ENCODE results near the gene NFIA. TPM values are rescaled to one million over a fixed set of nuclear protein-coding genes. Genes with fewer than 3 reads are reported as not detected.

Gene NFIA
- total and polyA plus RNA-seq, 9 of the 15 experiments (the other 6 are each of a cell fraction or from before 2014, with no cell fraction given): 5.3 to 24.9 (median 9.8) TPM

DNA sequence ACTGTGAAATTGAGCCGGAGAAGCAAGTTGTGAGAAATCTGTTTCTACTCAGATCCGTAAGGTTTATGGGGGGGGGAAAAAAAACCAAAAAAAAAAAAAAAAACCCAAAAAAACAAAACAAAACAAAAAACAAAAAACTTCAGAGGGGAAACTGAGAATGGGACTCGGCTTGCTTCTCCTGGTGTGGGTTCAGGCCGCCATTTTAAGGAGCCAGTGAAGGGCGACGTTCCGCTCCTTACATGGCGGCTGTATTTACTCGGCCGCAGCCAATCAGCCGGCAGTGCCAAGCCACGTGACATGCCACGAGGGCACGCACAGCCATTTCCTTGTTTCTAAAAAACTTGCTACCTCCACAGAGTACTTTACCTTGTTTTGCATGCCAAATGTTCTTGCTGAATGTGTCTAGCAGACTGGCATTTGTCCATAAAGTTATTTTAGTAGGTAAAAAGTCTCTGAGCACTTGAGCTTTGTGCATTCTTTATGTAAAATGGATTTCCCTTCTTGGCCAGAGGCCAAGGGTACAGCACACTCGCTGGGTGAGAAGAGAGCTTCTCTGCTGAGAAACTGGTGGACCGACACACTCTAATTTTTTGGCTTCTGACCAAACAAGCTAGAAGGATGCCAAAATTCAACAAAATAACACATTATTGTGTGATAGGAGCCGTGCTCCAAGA, 101.8 kb downstream of the NFIA start (continued):
- TF ChIP-seq ZBTB17 (CRISPR knock-in tag; IDR thresholded peaks at IDR 0.05) (peak; percentile 52; the same call in 1 of the 2 replicates), ZNF696 (CRISPR knock-in tag; conservative IDR thresholded peaks at IDR 0.05) (no peak), SRSF9 (IDR thresholded peaks at IDR 0.05; ENCODE audit: borderline replicate concordance, low read depth, low read length) (no peak), TBL1XR1 (IDR thresholded peaks at IDR 0.05; ENCODE audit: low read length in 2 of 2) (no peak), RAD21 (CRISPR knock-in tag; conservative IDR thresholded peaks at IDR 0.05 in 1 of 2, IDR thresholded peaks at IDR 0.05 in 1 of 2) (peak in 1 of 2 experiments; percentile 16; a peak in 1 of 4 replicates), CBX1 (IDR thresholded peaks at IDR 0.05; ENCODE audit: low read depth) (no peak; the same call in 1 of the 2 replicates), COPS2 (conservative IDR thresholded peaks at IDR 0.05) (no peak), ESRRB (CRISPR knock-in tag; IDR thresholded peaks at IDR 0.05; ENCODE audit: borderline replicate concordance) (no peak), KLF16 (IDR thresholded peaks at IDR 0.05) (no peak), FOXK2 (conservative IDR thresholded peaks at IDR 0.05 in 1 of 2, IDR thresholded peaks at IDR 0.05 in 1 of 2; ENCODE audit: low read depth in 2 of 2) (peak; percentile 91 to 93), HDAC2 (IDR thresholded peaks at IDR 0.05) (0 out of 2 replicates have a peak, but pooled peaks have one; percentile 16), ZNF780A (CRISPR knock-in tag; IDR thresholded peaks at IDR 0.05) (no peak), GATAD2A (IDR thresholded peaks at IDR 0.05) (peak; percentile 67; the same call in 1 of the 2 replicates), CHD2 (IDR thresholded peaks at IDR 0.05; ENCODE audit: low read depth, low read length) (peak; percentile 32; the same call in 1 of the 2 replicates), MEIS2 (IDR thresholded peaks at IDR 0.05; ENCODE audit: partially characterized antibody) (no peak), TCF7L2 (IDR thresholded peaks at IDR 0.05; ENCODE audit: low read depth, low read length) (no peak), NUFIP1 (IDR thresholded peaks at IDR 0.05; ENCODE audit: partially characterized antibody) (peak; percentile 22), HDAC3 (IDR thresholded peaks at IDR 0.05; ENCODE audit: borderline replicate concordance, partially characterized antibody) (no peak), ESRRA (IDR thresholded peaks at IDR 0.05; ENCODE audit: borderline replicate concordance, low read depth) (no peak), SIN3A (IDR thresholded peaks at IDR 0.05; ENCODE audit: borderline replicate concordance in 2 of 2, control insufficient read depth in 1 of 2, low read depth in 2 of 2, low read length in 2 of 2) (no peak), PHB (CRISPR knock-in tag; IDR thresholded peaks at IDR 0.05) (no peak), ELF4 (CRISPR knock-in tag; IDR thresholded peaks at IDR 0.05) (peak; percentile 66), ZNF778 (CRISPR knock-in tag; IDR thresholded peaks at IDR 0.05) (no peak)
- TF ChIP-seq, protein P1, sequence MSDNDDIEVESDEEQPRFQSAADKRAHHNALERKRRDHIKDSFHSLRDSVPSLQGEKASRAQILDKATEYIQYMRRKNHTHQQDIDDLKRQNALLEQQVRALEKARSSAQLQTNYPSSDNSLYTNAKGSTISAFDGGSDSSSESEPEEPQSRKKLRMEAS (CRISPR knock-in tag; IDR thresholded peaks at IDR 0.05): peak; percentile 88
- TF ChIP-seq, protein P2, sequence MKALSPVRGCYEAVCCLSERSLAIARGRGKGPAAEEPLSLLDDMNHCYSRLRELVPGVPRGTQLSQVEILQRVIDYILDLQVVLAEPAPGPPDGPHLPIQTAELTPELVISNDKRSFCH (CRISPR knock-in tag; IDR thresholded peaks at IDR 0.05): no peak
- TF ChIP-seq, protein P2 (tag; IDR thresholded peaks at IDR 0.05): peak; percentile 65; the same call in 1 of the 2 replicates
- TF ChIP-seq, protein P3, sequence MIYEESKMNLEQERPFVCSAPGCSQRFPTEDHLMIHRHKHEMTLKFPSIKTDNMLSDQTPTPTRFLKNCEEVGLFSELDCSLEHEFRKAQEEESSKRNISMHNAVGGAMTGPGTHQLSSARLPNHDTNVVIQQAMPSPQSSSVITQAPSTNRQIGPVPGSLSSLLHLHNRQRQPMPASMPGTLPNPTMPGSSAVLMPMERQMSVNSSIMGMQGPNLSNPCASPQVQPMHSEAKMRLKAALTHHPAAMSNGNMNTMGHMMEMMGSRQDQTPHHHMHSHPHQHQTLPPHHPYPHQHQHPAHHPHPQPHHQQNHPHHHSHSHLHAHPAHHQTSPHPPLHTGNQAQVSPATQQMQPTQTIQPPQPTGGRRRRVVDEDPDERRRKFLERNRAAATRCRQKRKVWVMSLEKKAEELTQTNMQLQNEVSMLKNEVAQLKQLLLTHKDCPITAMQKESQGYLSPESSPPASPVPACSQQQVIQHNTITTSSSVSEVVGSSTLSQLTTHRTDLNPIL (CRISPR knock-in tag; IDR thresholded peaks at IDR 0.05): no peak
- TF ChIP-seq, protein P4, sequence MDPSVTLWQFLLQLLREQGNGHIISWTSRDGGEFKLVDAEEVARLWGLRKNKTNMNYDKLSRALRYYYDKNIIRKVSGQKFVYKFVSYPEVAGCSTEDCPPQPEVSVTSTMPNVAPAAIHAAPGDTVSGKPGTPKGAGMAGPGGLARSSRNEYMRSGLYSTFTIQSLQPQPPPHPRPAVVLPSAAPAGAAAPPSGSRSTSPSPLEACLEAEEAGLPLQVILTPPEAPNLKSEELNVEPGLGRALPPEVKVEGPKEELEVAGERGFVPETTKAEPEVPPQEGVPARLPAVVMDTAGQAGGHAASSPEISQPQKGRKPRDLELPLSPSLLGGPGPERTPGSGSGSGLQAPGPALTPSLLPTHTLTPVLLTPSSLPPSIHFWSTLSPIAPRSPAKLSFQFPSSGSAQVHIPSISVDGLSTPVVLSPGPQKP (CRISPR knock-in tag; IDR thresholded peaks at IDR 0.05): no peak
